ENCODE data around the gene CACNA1D.

CACNA1D gene

DNA sequence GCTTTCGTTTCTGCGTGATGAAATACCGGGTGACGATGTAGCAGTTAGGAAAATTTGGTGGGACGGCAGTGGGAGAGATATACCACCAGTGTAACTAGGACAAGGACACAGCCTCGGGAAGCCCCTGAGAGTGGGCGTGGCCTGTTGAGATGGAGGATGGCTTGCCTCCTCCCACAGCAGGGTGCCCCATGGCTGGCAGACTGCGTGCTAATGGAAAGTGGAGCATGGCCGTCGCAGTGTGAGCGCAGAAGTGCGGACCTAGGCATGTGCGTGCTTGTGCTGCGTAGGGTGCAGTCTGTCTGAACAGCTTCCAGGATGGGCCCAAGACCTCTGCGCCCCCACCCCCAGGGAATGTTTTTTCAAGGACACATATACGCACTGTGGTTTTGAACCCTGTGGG is 295.0 kb downstream of the CACNA1D start:
- TF ChIP-seq POLR2A (IDR thresholded peaks at IDR 0.05; ENCODE audit: low read depth, low read length) (no peak), TAF1 (IDR thresholded peaks at IDR 0.05; ENCODE audit: borderline replicate concordance, low read depth, low read length) (no peak), POLR2AphosphoS5 (IDR thresholded peaks at IDR 0.05; ENCODE audit: low read depth, low read length) (no peak)
- FAIRE-seq (no peak), DNase-seq (ENCODE audit: insufficient read length) (no peak)

DNA sequence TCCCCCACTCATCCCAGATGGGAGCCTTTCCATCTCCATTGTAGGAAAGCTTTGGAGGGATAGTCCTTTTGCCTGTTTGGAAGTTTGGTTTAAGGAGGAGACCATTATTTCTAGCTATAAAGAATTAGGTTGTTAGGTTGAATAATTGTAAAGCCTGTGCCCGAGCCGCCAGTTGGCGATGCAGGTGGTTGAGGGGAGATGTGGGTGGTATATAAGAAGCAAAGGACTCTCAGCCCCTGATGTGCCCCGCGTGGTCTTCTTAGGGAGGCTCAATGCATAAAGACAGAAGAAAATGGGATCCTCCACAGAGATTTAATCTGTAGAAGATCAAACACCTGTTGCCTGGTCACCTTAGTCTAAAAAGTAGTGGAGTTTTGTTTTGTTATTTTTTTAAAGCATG is 296.1 kb downstream of the CACNA1D start:
- no peak for TF ChIP-seq TAF1 (IDR thresholded peaks at IDR 0.05; ENCODE audit: borderline replicate concordance, low read depth, low read length)
- no peak for TF ChIP-seq POLR2A (IDR thresholded peaks at IDR 0.05; ENCODE audit: low read depth, low read length)
- no peak for TF ChIP-seq POLR2AphosphoS5 (IDR thresholded peaks at IDR 0.05; ENCODE audit: low read depth, low read length)
- no peak for DNase-seq (ENCODE audit: insufficient read length)
- FAIRE-seq: no peak

DNA sequence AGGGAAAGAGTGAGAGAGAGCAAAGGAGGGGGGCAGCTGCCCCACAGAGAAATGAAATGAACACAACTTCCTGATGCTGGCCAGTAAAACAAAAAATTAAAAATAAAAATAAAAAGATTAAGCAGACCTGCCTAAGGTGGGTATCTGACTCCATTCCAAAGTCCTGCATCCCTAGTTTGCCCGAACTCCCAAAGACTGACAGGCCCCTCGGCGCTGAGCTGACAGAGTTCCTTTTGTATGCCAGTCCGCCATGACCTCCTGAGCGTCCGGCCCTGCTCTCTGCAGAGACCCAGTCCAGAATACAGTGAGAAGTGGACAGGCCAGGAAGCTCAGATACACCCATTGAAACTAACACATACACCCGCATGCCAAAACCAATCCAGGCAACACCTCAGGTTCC is 296.9 kb downstream of the CACNA1D start:
- no peak for DNase-seq (ENCODE audit: insufficient read length)
- FAIRE-seq: no peak
- no peak for TF ChIP-seq TAF1 (IDR thresholded peaks at IDR 0.05; ENCODE audit: borderline replicate concordance, low read depth, low read length)
- no peak for TF ChIP-seq POLR2AphosphoS5 (IDR thresholded peaks at IDR 0.05; ENCODE audit: low read depth, low read length)
- TF ChIP-seq POLR2A (IDR thresholded peaks at IDR 0.05; ENCODE audit: low read depth, low read length): no peak

DNA sequence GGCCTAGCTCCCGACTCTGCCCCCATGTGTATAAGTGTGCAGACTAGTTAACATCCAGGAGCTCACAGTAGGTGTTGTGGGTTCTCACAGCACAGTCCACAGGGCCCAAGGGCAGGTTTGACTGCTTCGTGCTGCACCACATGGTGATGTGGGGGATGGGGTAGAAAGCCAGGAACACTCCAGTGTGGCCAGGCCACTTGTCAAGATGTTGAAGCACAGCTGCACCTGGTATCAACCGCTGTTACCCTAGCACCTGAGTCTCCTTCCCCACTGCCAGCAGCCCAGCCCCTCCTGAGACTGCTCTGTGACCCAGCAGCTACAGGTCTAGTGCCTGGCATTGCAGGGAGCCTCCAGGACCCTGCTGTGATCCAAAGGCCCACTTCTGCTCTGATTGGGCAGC is 298.5 kb downstream of the CACNA1D start:
- DNase-seq (ENCODE audit: insufficient read length): no peak
- no peak for TF ChIP-seq POLR2A (IDR thresholded peaks at IDR 0.05; ENCODE audit: low read depth, low read length)
- no peak for FAIRE-seq

DNA sequence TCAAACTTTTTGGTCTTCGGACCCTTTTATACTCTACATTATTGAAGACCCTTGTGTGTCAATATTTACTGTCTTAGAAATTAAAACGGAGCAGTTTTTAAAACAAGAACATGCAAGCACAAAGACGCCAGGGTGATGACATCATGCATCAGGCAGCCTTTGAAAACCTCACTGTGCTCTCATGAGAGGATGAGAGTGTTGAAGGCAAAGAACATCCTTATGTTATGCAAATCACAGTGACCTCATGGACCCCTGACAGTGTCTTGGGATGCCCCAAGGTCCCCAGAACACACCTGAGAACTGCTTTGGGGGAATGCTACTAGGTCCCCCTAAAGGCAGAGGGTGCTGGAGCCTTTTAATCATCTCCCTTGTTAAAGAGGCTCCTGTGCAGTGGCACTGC is 300.2 kb downstream of the CACNA1D start:
- no peak for FAIRE-seq
- no peak for TF ChIP-seq TAF1 (IDR thresholded peaks at IDR 0.05; ENCODE audit: borderline replicate concordance, low read depth, low read length)
- TF ChIP-seq POLR2A (IDR thresholded peaks at IDR 0.05; ENCODE audit: low read depth, low read length): no peak
- no peak for TF ChIP-seq POLR2AphosphoS5 (IDR thresholded peaks at IDR 0.05; ENCODE audit: low read depth, low read length)
- no peak for DNase-seq (ENCODE audit: insufficient read length)

DNA sequence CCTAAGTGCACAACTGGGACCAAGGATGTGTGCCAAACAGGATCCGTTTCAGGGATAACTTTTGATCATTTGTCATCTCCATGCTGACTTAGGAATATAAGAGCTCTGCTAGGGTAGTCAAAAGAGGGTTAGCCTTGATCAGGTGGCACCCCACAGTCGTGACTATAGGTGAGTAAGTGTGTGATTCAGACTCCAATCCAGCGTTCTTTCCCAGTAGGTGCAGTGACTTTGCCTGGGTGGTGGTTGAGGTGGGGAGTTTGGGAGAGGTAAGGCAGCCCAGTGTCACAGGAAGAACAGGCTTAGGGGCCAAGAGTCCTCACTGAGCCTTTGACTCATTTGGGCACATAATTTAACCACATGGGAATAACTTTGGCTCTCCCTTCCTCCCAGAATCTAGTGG is 300.8 kb downstream of the CACNA1D start:
- DNase-seq (ENCODE audit: insufficient read length) (no peak), FAIRE-seq (no peak)
- no peak for TF ChIP-seq POLR2AphosphoS5 (IDR thresholded peaks at IDR 0.05; ENCODE audit: low read depth, low read length)
- TF ChIP-seq TAF1 (IDR thresholded peaks at IDR 0.05; ENCODE audit: borderline replicate concordance, low read depth, low read length): no peak
- TF ChIP-seq POLR2A (IDR thresholded peaks at IDR 0.05; ENCODE audit: low read depth, low read length): no peak

DNA sequence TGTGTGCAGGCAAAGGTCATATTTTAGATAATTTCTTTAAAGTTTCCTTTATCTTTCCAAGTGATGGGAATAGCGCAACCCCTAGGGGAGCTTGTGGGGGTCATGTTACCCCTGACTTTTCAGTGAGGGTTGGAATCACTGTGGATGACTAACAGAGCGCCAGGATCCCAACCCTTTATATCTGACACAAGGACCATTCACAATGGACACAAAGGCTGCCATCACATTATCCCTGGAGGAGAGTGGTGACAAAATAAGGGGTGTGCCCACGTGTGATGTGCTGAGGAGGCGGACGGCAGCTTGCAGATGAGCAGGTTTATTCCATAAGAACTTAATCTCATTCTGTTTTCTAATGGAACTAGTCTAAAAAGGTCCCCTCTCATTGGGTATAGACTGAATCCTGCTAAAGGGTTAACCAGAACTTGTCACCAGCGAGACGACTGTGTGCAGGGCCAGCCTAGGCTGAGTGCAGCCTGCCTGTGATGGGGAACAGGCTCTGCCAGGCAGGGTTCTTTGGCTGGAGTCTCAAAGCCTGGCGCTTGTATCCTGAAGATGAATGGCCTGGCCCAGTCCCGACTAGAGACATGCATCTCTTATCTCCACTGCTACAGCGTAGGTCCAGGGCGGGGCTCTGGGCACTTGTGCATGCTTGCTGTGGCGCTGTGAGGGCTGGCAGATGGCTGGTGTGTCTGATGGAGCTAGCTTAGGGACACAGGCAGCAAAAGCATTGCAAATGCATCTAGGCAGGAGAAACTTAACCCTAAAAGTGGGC is 301.6 kb downstream of the CACNA1D start:
- FAIRE-seq (no peak), DNase-seq (ENCODE audit: insufficient read length) (no peak)
- TF ChIP-seq TAF1 (IDR thresholded peaks at IDR 0.05; ENCODE audit: borderline replicate concordance, low read depth, low read length): no peak
- no peak for TF ChIP-seq POLR2AphosphoS5 (IDR thresholded peaks at IDR 0.05; ENCODE audit: low read depth, low read length)
- no peak for TF ChIP-seq POLR2A (IDR thresholded peaks at IDR 0.05; ENCODE audit: low read depth, low read length)

DNA sequence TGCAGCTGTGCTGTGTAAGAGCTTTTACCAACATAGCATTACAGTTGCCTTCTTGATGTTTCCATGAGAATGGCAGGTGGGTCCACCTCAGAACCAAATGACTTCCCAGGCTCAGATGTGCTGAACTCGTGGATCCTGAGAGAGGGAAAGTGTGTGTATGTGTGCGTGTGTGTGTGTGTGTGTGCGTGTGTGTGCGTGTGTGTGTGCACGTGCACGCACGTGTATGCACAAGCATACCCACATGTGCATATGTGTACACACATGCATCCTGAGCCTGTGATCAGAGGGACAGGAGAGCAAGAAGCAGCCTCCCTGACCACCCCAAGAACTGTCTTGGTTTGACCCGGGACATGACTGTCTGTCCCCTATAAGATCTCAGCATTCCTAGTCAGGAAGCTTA is 303.7 kb downstream of the CACNA1D start:
- DNase-seq (ENCODE audit: insufficient read length) (no peak), FAIRE-seq (no peak)
- TF ChIP-seq TAF1 (IDR thresholded peaks at IDR 0.05; ENCODE audit: borderline replicate concordance, low read depth, low read length): no peak
- TF ChIP-seq POLR2AphosphoS5 (IDR thresholded peaks at IDR 0.05; ENCODE audit: low read depth, low read length): no peak
- TF ChIP-seq POLR2A (IDR thresholded peaks at IDR 0.05; ENCODE audit: low read depth, low read length): no peak

DNA sequence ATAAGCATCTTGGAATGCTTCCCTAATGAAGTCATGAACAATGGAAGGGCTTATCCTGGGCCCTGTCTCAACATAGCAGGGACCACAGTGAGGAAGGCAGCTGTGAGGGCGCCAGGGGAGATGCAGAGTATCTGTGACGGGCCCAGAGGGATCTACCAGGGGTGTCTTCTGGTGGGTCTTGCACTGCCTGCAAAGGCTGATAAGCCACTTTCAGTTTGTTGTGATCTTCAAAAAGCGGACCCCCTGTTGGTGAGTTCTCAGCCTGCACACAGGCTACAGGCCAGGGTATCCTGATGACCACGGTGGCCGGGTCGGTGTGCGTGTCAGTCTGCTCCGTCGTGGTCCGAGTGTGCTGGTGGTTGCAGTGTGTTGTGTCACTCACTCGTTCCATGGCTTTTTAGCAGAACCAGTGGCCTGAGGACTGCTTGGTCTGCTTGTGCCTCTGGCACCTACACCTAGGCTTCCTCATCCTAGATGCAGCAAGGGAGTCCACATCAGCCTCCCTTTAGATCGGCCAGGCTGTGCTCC is 305.0 kb downstream of the CACNA1D start:
- DNase-seq (ENCODE audit: insufficient read length): no peak
- FAIRE-seq: no peak
- TF ChIP-seq TAF1 (IDR thresholded peaks at IDR 0.05; ENCODE audit: borderline replicate concordance, low read depth, low read length) (no peak), POLR2AphosphoS5 (IDR thresholded peaks at IDR 0.05; ENCODE audit: low read depth, low read length) (no peak), POLR2A (IDR thresholded peaks at IDR 0.05; ENCODE audit: low read depth, low read length) (no peak)

DNA sequence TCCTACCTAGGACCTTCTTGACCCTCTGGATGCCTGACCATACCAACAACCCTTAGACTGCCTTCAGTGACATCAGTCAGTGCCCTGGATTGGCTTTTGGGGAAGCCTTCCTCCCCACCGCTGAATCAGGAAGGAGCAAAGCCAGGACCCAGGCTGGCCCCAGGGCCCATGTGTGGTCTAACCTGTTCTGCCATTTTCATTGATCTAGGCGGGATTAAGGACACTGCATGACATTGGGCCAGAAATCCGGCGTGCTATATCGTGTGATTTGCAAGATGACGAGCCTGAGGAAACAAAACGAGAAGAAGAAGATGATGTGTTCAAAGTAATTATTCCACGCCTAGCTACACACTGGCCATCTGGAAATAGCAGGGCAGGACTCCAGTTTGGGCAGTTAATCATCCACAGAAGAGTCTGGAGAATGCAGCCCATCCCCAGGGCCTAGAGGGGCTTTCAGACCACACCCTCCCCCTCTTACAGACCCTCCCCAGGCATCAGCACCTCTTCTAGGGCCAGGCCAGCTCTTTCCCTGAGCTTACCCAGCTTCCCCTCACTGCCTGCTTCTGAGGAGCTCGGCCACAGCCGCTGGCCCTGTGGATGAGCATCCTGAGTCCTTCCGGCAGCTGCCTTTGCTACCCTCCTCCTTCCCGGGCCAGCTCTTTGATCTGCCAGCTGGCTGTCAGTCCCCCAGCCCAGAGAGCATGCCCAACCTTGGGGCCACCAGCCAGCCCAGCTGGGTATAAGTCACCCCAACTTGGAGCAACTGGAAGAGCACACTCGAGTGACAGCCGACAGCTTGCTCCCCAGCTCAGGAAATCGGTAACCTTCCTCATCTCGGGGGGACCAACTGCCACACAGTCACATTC is 305.9 kb downstream of the CACNA1D start:
- FAIRE-seq (no peak), DNase-seq (ENCODE audit: insufficient read length) (no peak)
- TF ChIP-seq POLR2AphosphoS5 (IDR thresholded peaks at IDR 0.05; ENCODE audit: low read depth, low read length): no peak

DNA sequence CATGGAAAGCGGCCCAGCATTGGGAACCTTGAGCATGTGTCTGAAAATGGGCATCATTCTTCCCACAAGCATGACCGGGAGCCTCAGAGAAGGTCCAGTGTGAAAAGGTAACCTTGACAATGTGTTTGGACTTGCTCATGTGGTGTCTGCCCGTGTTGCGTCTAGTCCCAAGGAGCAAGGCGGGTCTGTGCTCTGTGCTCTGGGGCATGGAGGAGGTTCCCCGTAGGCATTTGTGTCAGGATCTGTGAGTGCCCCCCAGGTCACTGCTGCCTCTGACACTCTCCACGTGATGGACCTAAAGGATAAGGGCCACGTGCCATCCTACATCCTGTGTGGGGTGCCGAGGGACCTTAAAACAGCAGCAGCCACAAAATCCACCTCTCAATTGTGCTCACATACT is 306.9 kb downstream of the CACNA1D start:
- FAIRE-seq: no peak
- DNase-seq (ENCODE audit: insufficient read length): no peak
- no peak for TF ChIP-seq TAF1 (IDR thresholded peaks at IDR 0.05; ENCODE audit: borderline replicate concordance, low read depth, low read length)
- TF ChIP-seq POLR2A (IDR thresholded peaks at IDR 0.05; ENCODE audit: low read depth, low read length): no peak
- TF ChIP-seq POLR2AphosphoS5 (IDR thresholded peaks at IDR 0.05; ENCODE audit: low read depth, low read length): no peak

Measured in GM12892 (cell line).